H1 (cell line): Measurements from ENCODE around the gene MUC2. TPM values are rescaled to one million over a fixed set of nuclear protein-coding genes. Genes with fewer than 3 reads are reported as not detected.

Source experiments
- CTCF ChIA-PET: fragments of 300-600 bp; sonication (Branson Sonifier 250); formaldehyde crosslinking; loops from one replicate; lab custom pipeline; 2021; ENCODE audit not compliant: partially characterized antibody; lab: Charles Lee
- POLR2A ChIA-PET: fragments of 300-600 bp; sonication (Branson Sonifier 250); formaldehyde crosslinking; loops from one replicate; lab custom pipeline; 2021; ENCODE audit warnings: inconsistent platforms; ENCODE audit not compliant: partially characterized antibody; lab: Charles Lee
- DNase-seq, 2 experiments: peaks; one replicate each; pipeline versions ENCODE4 v3.0.0 to v3.0.0-alpha.2; 2010 to 2022; ENCODE audit warnings: low spot score in 2 of 2, low read depth in 1 of 2, mixed read lengths in 1 of 2
- FAIRE-seq: peaks from 2 replicates; lab custom pipeline; 2011; peaks lifted over from hg19 to GRCh38; lab: Jason Lieb, UNC
- H2AFZ ChIP-seq: 2 replicates; pipeline ENCODE4 v1.8.1; 2012; ENCODE audit warnings: low read length, inconsistent platforms
- H2AK5ac ChIP-seq: 2 replicates; pipeline ENCODE4 v1.6.1; 2013; ENCODE audit warnings: low read depth, low read length
- H2BK120ac ChIP-seq: replicated peaks from 2 replicates; pipeline ENCODE3; 2013; ENCODE audit warnings: low read depth, low read length, inconsistent platforms
- H2BK12ac ChIP-seq: 2 replicates; pipeline ENCODE4 v1.6.1; 2013; ENCODE audit warnings: low read depth, low read length
- H2BK15ac ChIP-seq: 2 replicates; pipeline ENCODE4 v1.6.1; 2013; ENCODE audit warnings: low read length
- H2BK20ac ChIP-seq: 2 replicates; pipeline ENCODE4 v1.6.1; 2013; ENCODE audit warnings: low read length
- H2BK5ac ChIP-seq: 2 replicates; pipeline ENCODE4 v1.6.1; 2013; ENCODE audit warnings: low read depth, low read length
- H3K14ac ChIP-seq: 2 replicates; pipeline ENCODE4 v1.6.1; 2013; ENCODE audit warnings: inconsistent platforms; ENCODE audit not compliant: insufficient read length
- H3K18ac ChIP-seq: 2 replicates; pipeline ENCODE4 v1.6.1; 2013; ENCODE audit warnings: low read length; ENCODE audit errors: extremely low read depth
- H3K23ac ChIP-seq: 2 replicates; pipeline ENCODE4 v1.6.1; 2013; ENCODE audit warnings: inconsistent platforms; ENCODE audit not compliant: insufficient read length
- H3K23me2 ChIP-seq: 2 replicates; pipeline ENCODE4 v1.6.1; 2013; ENCODE audit warnings: low read depth, low read length
- H3K27ac ChIP-seq: 2 replicates; pipeline ENCODE4 v1.6.1; 2011; ENCODE audit warnings: low read depth, low read length, inconsistent platforms
- H3K27me3 ChIP-seq, 4 experiments: replicated peaks in 1 of 4; 1 replicate in 1 of 4; 2 replicates in 3 of 4; pipeline versions ENCODE4 v1.6.1 to v1.8.1; 2011 to 2013; ENCODE audit warnings: low read length in 3 of 4, mild to moderate bottlenecking in 3 of 4, inconsistent platforms in 2 of 4, mixed read lengths in 2 of 4, moderate library complexity in 1 of 4; ENCODE audit not compliant: control insufficient read depth in 3 of 4, insufficient read depth in 3 of 4; ENCODE audit errors: extremely low read depth in 1 of 4
- H3K36me3 ChIP-seq, 4 experiments: 2 replicates each; pipeline versions ENCODE4 v1.6.1 to v1.8.1; 2011 to 2013; ENCODE audit warnings: mild to moderate bottlenecking in 4 of 4, low read length in 3 of 4, moderate library complexity in 2 of 4, control low read depth in 1 of 4, inconsistent platforms in 1 of 4; ENCODE audit not compliant: insufficient read depth in 4 of 4, control insufficient read depth in 2 of 4
- H3K4ac ChIP-seq: replicated peaks from 2 replicates; pipeline ENCODE3; 2013; ENCODE audit warnings: low read length, low read depth, mixed read lengths, inconsistent platforms; ENCODE audit not compliant: insufficient read length
- H3K4me1 ChIP-seq, 4 experiments: replicated peaks in 1 of 4; 1 replicate in 1 of 4; 2 replicates in 3 of 4; pipeline versions ENCODE4 v1.6.1 to v1.8.1; 2011 to 2013; ENCODE audit warnings: low read length in 3 of 4, inconsistent platforms in 2 of 4, mixed read lengths in 1 of 4; ENCODE audit not compliant: insufficient read depth in 4 of 4, control insufficient read depth in 3 of 4
- H3K4me2 ChIP-seq, 2 experiments: 2 replicates each; pipeline versions ENCODE4 v1.6.1 to v1.8.1; 2011 to 2013; ENCODE audit warnings: low read depth in 2 of 2, low read length in 2 of 2, control low read depth in 1 of 2, inconsistent platforms in 1 of 2, mild to moderate bottlenecking in 1 of 2; ENCODE audit not compliant: insufficient read depth in 1 of 2
- H3K4me3 ChIP-seq, 4 experiments: fragments of 200-600, 300-600 bp in 1 of 4; sonication (generic), shearing (Covaris generic), sonication (Bioruptor Twin) in 1 of 4; 2 replicates each; pipeline versions ENCODE4 v1.5.1 to v1.8.1; 2011 to 2016; ENCODE audit warnings: low read length in 4 of 4, low read depth in 3 of 4, control low read depth in 2 of 4, inconsistent platforms in 2 of 4, mild to moderate bottlenecking in 2 of 4, mixed read lengths in 1 of 4, moderate library complexity in 1 of 4; ENCODE audit not compliant: insufficient read depth in 2 of 4; ENCODE audit errors: extremely low read depth in 1 of 4
- H3K56ac ChIP-seq: replicated peaks from 2 replicates; pipeline ENCODE3; 2013; ENCODE audit warnings: low read depth, mild to moderate bottlenecking, mixed read lengths, low read length, inconsistent platforms; ENCODE audit not compliant: insufficient read length
- H3K79me1 ChIP-seq: 2 replicates; pipeline ENCODE4 v1.6.1; 2013; ENCODE audit warnings: low read depth, low read length, control low read depth
- H3K79me2 ChIP-seq, 2 experiments: 2 replicates each; pipeline versions ENCODE4 v1.6.1 to v1.8.1; 2012 to 2013; ENCODE audit warnings: low read length in 2 of 2, mild to moderate bottlenecking in 2 of 2, inconsistent platforms in 1 of 2; ENCODE audit not compliant: insufficient read depth in 2 of 2, control insufficient read depth in 1 of 2
- H3K9ac ChIP-seq, 4 experiments: replicated peaks in 1 of 4; 1 replicate in 1 of 4; 2 replicates in 3 of 4; pipeline versions ENCODE4 v1.6.1 to v1.8.1; 2011 to 2013; ENCODE audit warnings: low read depth in 3 of 4, low read length in 3 of 4, control low read depth in 2 of 4, mild to moderate bottlenecking in 2 of 4, moderate library complexity in 2 of 4, inconsistent platforms in 1 of 4; ENCODE audit errors: extremely low read depth in 1 of 4
- H3K9me3 ChIP-seq, 2 experiments: 2 replicates each; pipeline versions ENCODE4 v1.6.1 to v1.8.1; 2012 to 2013; ENCODE audit warnings: mild to moderate bottlenecking in 2 of 2, moderate library complexity in 2 of 2, control low read depth in 1 of 2, inconsistent platforms in 1 of 2, low read depth in 1 of 2, low read length in 1 of 2, mixed read lengths in 1 of 2; ENCODE audit not compliant: insufficient read depth in 2 of 2
- H4K20me1 ChIP-seq, 2 experiments: replicated peaks in 1 of 2; 2 replicates each; pipeline versions ENCODE3 to v1.8.1; 2011 to 2013; ENCODE audit warnings: inconsistent platforms in 2 of 2, low read length in 2 of 2, mild to moderate bottlenecking in 1 of 2; ENCODE audit not compliant: insufficient read depth in 2 of 2, control insufficient read depth in 1 of 2
- H4K5ac ChIP-seq: 2 replicates; pipeline ENCODE4 v1.6.1; 2013; ENCODE audit warnings: low read length, low read depth, mixed read lengths, inconsistent platforms; ENCODE audit not compliant: insufficient read length
- H4K8ac ChIP-seq: 2 replicates; pipeline ENCODE4 v1.8.0; 2013; ENCODE audit warnings: mild to moderate bottlenecking, moderate library complexity, low read length, inconsistent platforms; ENCODE audit not compliant: insufficient read depth; ENCODE audit errors: extremely low read depth
- H4K91ac ChIP-seq: replicated peaks from 2 replicates; pipeline ENCODE3; 2013; ENCODE audit warnings: low read length, mixed read lengths, inconsistent platforms; ENCODE audit not compliant: insufficient read length
- BCL11A ChIP-seq, 2 experiments: IDR thresholded peaks; one replicate each; pipeline ENCODE4 v1.6.1; 2011; ENCODE audit warnings: low read depth in 2 of 2, low read length in 2 of 2, mild to moderate bottlenecking in 2 of 2
- CBX5 ChIP-seq: fragments of 300-800, 300-1000 bp; sonication (generic); IDR thresholded peaks from 2 replicates; pipeline ENCODE4 v1.7.1; 2016; ENCODE audit warnings: antibody characterized with exemption, low read length, low read depth
- CBX8 ChIP-seq: fragments of 300-800, 300-1000 bp; sonication (generic); IDR thresholded peaks from 2 replicates; pipeline ENCODE4 v1.7.1; 2016; ENCODE audit warnings: low read depth, low read length, borderline replicate concordance
- EGR1 ChIP-seq: IDR thresholded peaks from 2 replicates; pipeline ENCODE4 v1.6.1; 2011; ENCODE audit warnings: low read depth, low read length, borderline replicate concordance
- JUN ChIP-seq: IDR thresholded peaks from 2 replicates; pipeline ENCODE4 v1.6.1; 2011; ENCODE audit warnings: low read depth, mild to moderate bottlenecking, improper control_type of control experiment, low read length
- KDM4A ChIP-seq: IDR thresholded peaks from one replicate; pipeline ENCODE4 v1.7.1; 2012; ENCODE audit warnings: low read depth, mild to moderate bottlenecking, moderate library complexity, low read length, inconsistent platforms; ENCODE audit not compliant: severe bottlenecking
- KDM5A ChIP-seq: fragments of 200-600 bp; IDR thresholded peaks from 2 replicates; pipeline ENCODE4 v1.7.1; 2012; ENCODE audit warnings: mild to moderate bottlenecking, low read length, inconsistent platforms, mixed read lengths
- POLR2AphosphoS5 ChIP-seq: IDR thresholded peaks from 2 replicates; pipeline ENCODE4 v1.6.1; 2011; ENCODE audit warnings: low read depth, low read length
- RBBP5 ChIP-seq: IDR thresholded peaks from 2 replicates; pipeline ENCODE4 v1.7.1; 2012; ENCODE audit warnings: low read depth, mild to moderate bottlenecking, inconsistent platforms, low read length, moderate library complexity, borderline replicate concordance
- SP4 ChIP-seq: IDR thresholded peaks from 2 replicates; pipeline ENCODE4 v1.6.1; 2012; ENCODE audit warnings: low read length, inconsistent platforms
- TEAD4 ChIP-seq: IDR thresholded peaks from 2 replicates; pipeline ENCODE4 v1.6.1; 2012; ENCODE audit warnings: low read depth, low read length, inconsistent platforms, mixed read lengths
- ZNF274 ChIP-seq: IDR thresholded peaks from 2 replicates; pipeline ENCODE4 v1.7.0; 2012; ENCODE audit warnings: low read length, borderline replicate concordance; ENCODE audit errors: extremely low read depth
- WGBS, 2 experiments: shearing (Covaris generic) in 1 of 2; methylation state at CpG; one replicate each; pipeline versions ENCODE4 v1.1.6 to v1.1.7; 2013 to 2015; ENCODE audit warnings: low lambda C conversion rate in 2 of 2, mixed read lengths in 2 of 2, inconsistent platforms in 1 of 2, low coverage in 1 of 2, missing lambda C conversion rate in 1 of 2; ENCODE audit not compliant: insufficient replicate concordance in 2 of 2, insufficient coverage in 1 of 2, insufficient read length in 1 of 2; ENCODE audit errors: extremely low coverage in 1 of 2, missing lambda C conversion rate in 1 of 2; 5-methylcytosine and 5-hydroxymethylcytosine counted together
- polyA plus RNA-seq, 7 experiments: library from polyadenylated mRNA; depleted of rRNA in 3 of 7; stranded (reverse) in 5 of 7; unstranded in 2 of 7; fragments of >200 nt in 5 of 7; fragments of 200-250 nt in 2 of 7; gene quantifications; 1 replicate in 5 of 7; 2 replicates in 1 of 7; 4 replicates in 1 of 7; pipeline versions ENCODE4 v1.2.1 to v1.2.3, GENCODE V29; 2011 to 2013; ENCODE audit warnings: missing spikeins in 2 of 7, mixed read lengths in 2 of 7
- total RNA-seq: library from RNA; stranded (reverse); fragmentation: NEBNext Ultra II Directional; extraction: Animal tissue kit (Norgen Biotek cat#: 25700); gene quantifications from 2 replicates; pipeline ENCODE4 v1.2.1, GENCODE V29; 2021
- TF ChIP-seq, protein P1 (sequence below): IDR thresholded peaks from 2 replicates; pipeline ENCODE4 v1.6.1; 2012; ENCODE audit warnings: inconsistent platforms

Gene MUC2
- total and polyA plus RNA-seq, 2 of the 8 experiments (the other 6 are each of a cell fraction or from before 2014, with no cell fraction given): not detected

DNA sequence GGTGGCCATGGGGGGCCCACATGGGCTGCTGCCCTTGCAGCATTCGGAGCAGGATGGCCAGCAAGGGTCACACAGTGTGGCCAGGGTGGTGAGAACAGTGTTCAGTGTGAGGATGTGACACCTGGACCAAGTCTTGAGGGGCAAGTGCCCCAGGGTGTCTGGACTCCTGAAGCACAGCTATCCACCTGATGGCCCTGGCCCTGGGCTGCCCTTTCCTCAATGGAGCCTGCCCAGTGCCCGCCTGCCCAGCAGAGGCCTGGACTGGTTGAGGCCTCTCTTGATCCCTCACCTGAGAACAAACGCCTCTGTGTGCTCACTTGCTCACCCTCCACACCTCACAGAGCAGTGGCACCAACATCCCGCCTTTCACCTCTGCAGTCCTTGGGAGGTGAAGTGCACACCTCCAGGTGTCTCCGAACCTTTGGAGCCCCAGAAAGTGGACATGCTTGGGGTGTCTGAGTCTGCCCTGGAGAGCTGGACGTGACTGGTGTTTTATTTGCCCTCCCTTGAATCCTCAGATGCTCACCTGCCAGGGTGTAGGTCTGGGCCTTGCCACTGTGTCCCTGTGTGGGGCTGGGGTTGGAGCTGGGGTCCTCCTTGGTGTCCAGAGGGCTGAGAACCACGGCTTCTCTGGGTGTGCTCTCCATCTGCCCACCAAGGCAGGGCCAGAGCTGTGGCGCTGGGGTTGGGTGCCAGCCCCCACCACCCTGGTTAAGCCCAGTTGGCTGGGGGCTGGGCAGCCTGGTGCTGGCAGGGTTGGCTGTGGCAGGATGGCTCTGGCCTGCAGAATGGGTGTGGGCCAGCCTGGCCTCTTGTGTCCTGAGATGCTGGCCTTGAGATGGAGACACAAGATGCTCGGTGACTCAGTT, 3.8 kb upstream of the MUC2 start:
- 79% methylated on average over 9 of the region's 9 CpGs; no CpG with 5 or more reads in 1 of the 2 experiments for WGBS, 2 experiments
- TF ChIP-seq, protein P1, sequence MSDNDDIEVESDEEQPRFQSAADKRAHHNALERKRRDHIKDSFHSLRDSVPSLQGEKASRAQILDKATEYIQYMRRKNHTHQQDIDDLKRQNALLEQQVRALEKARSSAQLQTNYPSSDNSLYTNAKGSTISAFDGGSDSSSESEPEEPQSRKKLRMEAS: no peak
- no peak for TF ChIP-seq SP4
- no peak for TF ChIP-seq EGR1
- TF ChIP-seq BCL11A (IDR thresholded peaks at IDR 0.05; ENCODE audit: low read depth in 2 of 2, low read length in 2 of 2): no peak
- TF ChIP-seq CBX8: no peak
- TF ChIP-seq KDM5A: no peak
- TF ChIP-seq JUN: no peak
- TF ChIP-seq POLR2AphosphoS5: no peak
- TF ChIP-seq KDM4A: no peak
- no peak for TF ChIP-seq TEAD4
- TF ChIP-seq ZNF274: no peak
- no peak for TF ChIP-seq RBBP5
- TF ChIP-seq CBX5: no peak

More for the DNA sequence above, 3.8 kb upstream of the MUC2 start:
- no peak overlapping the region for H3K14ac ChIP-seq
- no peak overlapping the region; the same call in 1 of the 2 replicates for H3K18ac ChIP-seq
- H3K56ac ChIP-seq: no peak overlapping the region
- peaks cover 0 to 3% (median 0%) of the 10 kb centered on the region in 4 experiments; a peak in 2 of 7 replicates for H3K4me1 ChIP-seq
- H3K9me3 ChIP-seq: no peaks in the 10 kb centered on the region
- H3K27ac ChIP-seq: no peak overlapping the region
- no peaks in the 10 kb centered on the region for H3K36me3 ChIP-seq
- H4K91ac ChIP-seq: no peak overlapping the region
- ChIA-PET CTCF (no interaction called here), POLR2A (no interaction called here)
- H3K4me2 ChIP-seq: no peak overlapping the region
- peaks cover 6% of the 10 kb centered on the region; the same call in 1 of the 2 replicates for H3K23me2 ChIP-seq
- peaks cover 0 to 2% (median 0%) of the 10 kb centered on the region in 4 experiments; a peak in 1 of 7 replicates for H3K27me3 ChIP-seq
- no peak overlapping the region for H2BK12ac ChIP-seq
- H2BK120ac ChIP-seq: no peak overlapping the region
- no peak overlapping the region for H3K4me3 ChIP-seq
- no peaks in the 10 kb centered on the region for H3K79me2 ChIP-seq
- H2BK20ac ChIP-seq: no peak overlapping the region
- no peaks in the 10 kb centered on the region for H3K79me1 ChIP-seq
- H4K5ac ChIP-seq: no peak overlapping the region
- H2BK5ac ChIP-seq: no peak overlapping the region
- H4K8ac ChIP-seq: no peak overlapping the region
- H3K4ac ChIP-seq: no peak overlapping the region
- no peak overlapping the region for H2BK15ac ChIP-seq
- no peak for DNase-seq
- peaks cover 0 to 2% of the 10 kb centered on the region in 2 experiments for H4K20me1 ChIP-seq
- no peak for FAIRE-seq
- no peak overlapping the region for H2AFZ ChIP-seq
- no peak overlapping the region for H2AK5ac ChIP-seq
- H3K23ac ChIP-seq: no peak overlapping the region
- no peak overlapping the region for H3K9ac ChIP-seq
